B cell (primary cell): ENCODE results near the gene ACOX3. TPM values are rescaled to one million over a fixed set of nuclear protein-coding genes. Genes with fewer than 3 reads are reported as not detected.

Experiments used
- ATAC-seq: fragments of 200-7000 bp; cut with Tn5 transposase; one replicate; pipeline ENCODE4 v1.10.0; 2021; ENCODE audit warnings: low read depth, mild to moderate bottlenecking, moderate number of reproducible peaks, moderate library complexity
- CTCF ChIA-PET: fragments of 350-600 bp; sonication (Branson Sonifier 250); formaldehyde crosslinking; loops from one replicate; lab custom pipeline; 2021; ENCODE audit warnings: antibody characterized with exemption, inconsistent platforms; lab: Charles Lee
- POLR2A ChIA-PET: fragments of 350-600 bp; sonication (Branson Sonifier 250); formaldehyde crosslinking; loops from one replicate; lab custom pipeline; 2021; ENCODE audit warnings: antibody characterized with exemption; lab: Charles Lee
- DNase-seq: peaks from one replicate; pipeline ENCODE4 v3.0.0; 2013
- H2AFZ ChIP-seq: 2 replicates; pipeline ENCODE4 v1.6.1; 2012; ENCODE audit warnings: mild to moderate bottlenecking, low read depth, low read length; ENCODE audit not compliant: insufficient read depth, poor library complexity, severe bottlenecking
- H3K27ac ChIP-seq, 2 donors: 1 replicate in 1 of 2; 2 replicates in 1 of 2; pipeline ENCODE4 v1.5.1; 2012 to 2013; ENCODE audit warnings: low read length in 2 of 2, mild to moderate bottlenecking in 2 of 2, moderate library complexity in 1 of 2
- H3K27me3 ChIP-seq, 4 experiments: fragments of 200-600 bp in 1 of 4; sonication (generic) in 1 of 4; replicated peaks in 1 of 4; 1 replicate in 2 of 4; 2 replicates in 2 of 4; pipeline versions ENCODE4 v1.6.1 to v1.7.0; 2013 to 2016; ENCODE audit warnings: low read length in 3 of 4, mild to moderate bottlenecking in 2 of 4, mixed read lengths in 1 of 4, moderate library complexity in 1 of 4; ENCODE audit not compliant: insufficient read depth in 4 of 4, control insufficient read depth in 3 of 4; ENCODE audit errors: control extremely low read depth in 1 of 4
- H3K36me3 ChIP-seq, 2 experiments: replicated peaks in 1 of 2; 1 replicate in 1 of 2; 2 replicates in 1 of 2; pipeline versions ENCODE4 v1.6.1 to v1.7.1; 2013; ENCODE audit warnings: low read length in 1 of 2; ENCODE audit not compliant: insufficient read depth in 2 of 2, control insufficient read depth in 1 of 2; ENCODE audit errors: control extremely low read depth in 1 of 2, extremely low read depth in 1 of 2
- H3K4me1 ChIP-seq, 2 donors: fragments of 200-600 bp in 1 of 2; sonication (generic) in 1 of 2; 1 replicate in 1 of 2; 2 replicates in 1 of 2; pipeline versions ENCODE4 v1.5.1 to v1.6.1; 2013 to 2017; ENCODE audit warnings: low read length in 2 of 2; ENCODE audit not compliant: control insufficient read depth in 2 of 2, insufficient read depth in 2 of 2
- H3K4me2 ChIP-seq: replicated peaks from 2 replicates; pipeline ENCODE3; 2012; ENCODE audit warnings: mild to moderate bottlenecking, low read depth, low read length; ENCODE audit not compliant: poor library complexity, severe bottlenecking
- H3K4me3 ChIP-seq, 5 experiments: fragments of 200-600 bp in 1 of 5; sonication (generic) in 1 of 5; 1 replicate in 3 of 5; 2 replicates in 2 of 5; pipeline versions ENCODE4 v1.5.1 to v1.7.0; 2011 to 2016; ENCODE audit warnings: low read length in 4 of 5, mild to moderate bottlenecking in 4 of 5, low read depth in 2 of 5, control low read depth in 1 of 5, moderate library complexity in 1 of 5; ENCODE audit not compliant: insufficient read depth in 1 of 5; ENCODE audit errors: control extremely low read depth in 1 of 5, extremely low read depth in 1 of 5
- H3K79me2 ChIP-seq: fragments of 200-600 bp; sonication (generic); one replicate; pipeline ENCODE4 v1.6.0; 2016; ENCODE audit warnings: low read length; ENCODE audit not compliant: control insufficient read depth, insufficient read depth
- H3K9ac ChIP-seq: fragments of 200-600 bp; sonication (generic); 2 replicates; pipeline ENCODE4 v1.6.1; 2017; ENCODE audit warnings: mild to moderate bottlenecking, low read length, moderate library complexity
- H3K9me3 ChIP-seq, 3 donors: one replicate each; pipeline versions ENCODE4 v1.6.1 to v1.7.1; 2013; ENCODE audit warnings: low read length in 2 of 3; ENCODE audit not compliant: control insufficient read depth in 2 of 3, insufficient read depth in 1 of 3; ENCODE audit errors: control extremely low read depth in 1 of 3
- H4K20me1 ChIP-seq: 2 replicates; pipeline ENCODE4 v1.6.0; 2012; ENCODE audit warnings: mild to moderate bottlenecking, low read length; ENCODE audit not compliant: insufficient read depth, control insufficient read depth, poor library complexity, severe bottlenecking
- H3K27ac Mint-ChIP-seq: one replicate; pipeline ENCODE4 v1.8.0; 2021; ENCODE audit warnings: mixed read lengths
- H3K27me3 Mint-ChIP-seq: one replicate; pipeline ENCODE4 v1.8.0; 2021; ENCODE audit warnings: mixed read lengths
- H3K4me1 Mint-ChIP-seq: one replicate; pipeline ENCODE4 v1.8.0; 2021; ENCODE audit warnings: mixed read lengths
- H3K4me3 Mint-ChIP-seq: one replicate; pipeline ENCODE4 v1.8.0; 2021; ENCODE audit warnings: mixed read lengths
- H3K9me3 Mint-ChIP-seq: one replicate; pipeline ENCODE4 v1.8.0; 2022; ENCODE audit warnings: mixed read lengths; ENCODE audit not compliant: insufficient read depth
- CTCF ChIP-seq: fragments of 200-600 bp; IDR thresholded peaks from one replicate; pipeline ENCODE4 v1.8.0; 2022; ENCODE audit warnings: antibody characterized with exemption, mild to moderate bottlenecking
- EZH2 ChIP-seq: IDR thresholded peaks from 2 replicates; pipeline ENCODE4 v1.6.1; 2012; ENCODE audit warnings: borderline replicate concordance, low read depth, mild to moderate bottlenecking, moderate library complexity, low read length; ENCODE audit not compliant: insufficient read depth, poor library complexity, severe bottlenecking
- WGBS: methylation state at CpG from one replicate; pipeline ENCODE4 v1.1.5; 2013; ENCODE audit warnings: missing lambda C conversion rate; ENCODE audit not compliant: insufficient coverage; 5-methylcytosine and 5-hydroxymethylcytosine counted together
- intact Hi-C: fragments of 100-400 bp; cut with micrococcal nuclease; formaldehyde crosslinking; loops from one replicate; pipeline ENCODE4 v1.10.0; 2022
- polyA plus RNA-seq: library from polyadenylated mRNA; depleted of rRNA; stranded (reverse); fragments of >200 nt; gene quantifications from 2 replicates; pipeline ENCODE4 v1.2.3, GENCODE V29; 2012
- total RNA-seq, 2 donors: library from RNA; stranded (reverse); fragments of 120-200 nt in 1 of 2; gene quantifications; 1 replicate in 1 of 2; 2 replicates in 1 of 2; pipeline versions ENCODE4 v1.2.3 to v1.2.4, GENCODE V29; 2013 to 2022

Gene ACOX3
- total and polyA plus RNA-seq, 2 donors (not counting 1 experiment from before 2014, with no cell fraction given) = 4.6 to 23.1 TPM

DNA sequence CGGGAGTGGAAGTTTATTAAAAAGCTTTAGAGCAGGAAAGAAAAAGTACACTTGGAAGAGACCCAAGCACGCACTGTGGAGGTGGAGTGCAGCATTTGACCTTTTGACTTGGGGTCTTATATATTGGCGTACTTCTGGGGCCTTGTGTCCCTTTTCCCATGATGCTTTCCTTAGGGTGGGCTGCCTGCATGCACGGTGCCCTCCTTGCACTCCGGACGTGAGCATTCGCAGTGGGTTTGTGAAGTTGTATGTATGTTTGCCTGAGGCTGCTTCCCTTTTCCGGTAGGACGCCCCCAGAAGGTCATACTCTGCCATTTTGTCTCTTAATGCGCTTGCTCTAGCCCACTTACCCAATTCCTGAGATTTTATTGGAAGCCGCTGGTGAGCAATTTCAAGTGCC, 39.7 kb upstream of the ACOX3 start:
- DNase-seq (no peak), ATAC-seq (no peak)
- H3K4me3 ChIP-seq = no peak overlapping the region
- no peaks in the 10 kb centered on the region for H3K9me3 ChIP-seq
- no peaks in the 10 kb centered on the region for H3K9me3 Mint-ChIP-seq
- no peaks in the 10 kb centered on the region for H3K27me3 ChIP-seq
- no peaks in the 10 kb centered on the region for H3K79me2 ChIP-seq
- ChIA-PET CTCF (interaction anchor here (1.0 kb wide), 1 partner anchor 12 kb away, joined by 3 read pairs; no protein-coding TSS in a partner anchor), POLR2A (no interaction called here)
- H3K27ac ChIP-seq = no peak overlapping the region
- H3K27ac Mint-ChIP-seq = no peak overlapping the region
- intact Hi-C loops = no loop called here
- no peak overlapping the region for H3K4me2 ChIP-seq
- no peaks in the 10 kb centered on the region for H3K4me1 ChIP-seq
- H2AFZ ChIP-seq = no peak overlapping the region
- no peak for TF ChIP-seq EZH2
- no peak for TF ChIP-seq CTCF
- H3K4me3 Mint-ChIP-seq = no peak overlapping the region
- H3K9ac ChIP-seq = no peak overlapping the region
- WGBS = 98% methylated on average over 9 of the region's 11 CpGs
- peaks cover 3% of the 10 kb centered on the region for H3K27me3 Mint-ChIP-seq
- no peaks in the 10 kb centered on the region for H3K4me1 Mint-ChIP-seq
- H4K20me1 ChIP-seq = no peaks in the 10 kb centered on the region
- peaks cover 0 to 17% of the 10 kb centered on the region in 2 experiments for H3K36me3 ChIP-seq

GRCh38 chr4:8478801-8479744, 38.5 kb upstream of the ACOX3 start:
- H3K9ac ChIP-seq = no peak overlapping the region
- TF ChIP-seq CTCF (no peak), EZH2 (no peak)
- 96% methylated on average over 19 of the region's 24 CpGs for WGBS
- DNase-seq (no peak), ATAC-seq (no peak)
- Mint-ChIP-seq H3K27ac (no peak overlapping the region), H3K4me1 (no peaks in the 10 kb centered on the region), H3K4me3 (no peak overlapping the region), H3K27me3 (no peaks in the 10 kb centered on the region), H3K9me3 (no peaks in the 10 kb centered on the region)
- H3K27me3 ChIP-seq = no peaks in the 10 kb centered on the region
- H3K4me3 ChIP-seq = no peak overlapping the region
- CTCF ChIA-PET = interaction anchor here (1.0 kb wide), 1 partner anchor 11 kb away, joined by 3 read pairs; no protein-coding TSS in a partner anchor
- no peaks in the 10 kb centered on the region for H3K79me2 ChIP-seq
- H3K36me3 ChIP-seq = peaks cover 0 to 17% of the 10 kb centered on the region in 2 experiments
- intact Hi-C loops = no loop called here
- no peaks in the 10 kb centered on the region for H4K20me1 ChIP-seq
- H2AFZ ChIP-seq = no peak overlapping the region
- H3K27ac ChIP-seq = no peak overlapping the region
- H3K9me3 ChIP-seq = no peaks in the 10 kb centered on the region
- H3K4me1 ChIP-seq = no peaks in the 10 kb centered on the region
- H3K4me2 ChIP-seq = no peak overlapping the region
- POLR2A ChIA-PET = no interaction called here
